Measurements from ENCODE around the gene BCAR3.
"Not testable (repeated sequence)": the region's sequence is repeated elsewhere in the genome, so short reads cannot be mapped to it uniquely, and the experiment has no call there.

Gene BCAR3

DNA sequence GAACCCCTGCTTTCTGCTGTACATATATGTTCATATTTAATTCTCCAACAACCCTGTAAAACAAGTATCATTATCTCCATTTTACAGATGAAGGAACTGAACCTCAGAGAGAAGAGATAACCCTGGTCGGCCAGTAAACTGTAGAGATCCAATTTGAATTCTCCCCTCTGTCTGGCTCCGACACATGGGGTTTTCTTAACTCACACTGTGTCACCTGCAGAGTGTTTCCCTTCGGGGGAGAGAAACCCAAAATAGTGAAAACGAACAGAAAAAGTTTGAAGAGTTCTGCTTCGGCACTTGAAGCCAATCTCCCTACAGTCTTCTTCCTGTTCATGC is 17.4 kb upstream of the BCAR3 start:
- no peaks in the 10 kb centered on the region for H3K36me3 ChIP-seq (ENCODE audit: insufficient read depth, low read length)
- H3K4me2 ChIP-seq (ENCODE audit: insufficient read depth, low read length), result no peak overlapping the region
- H3K4me1 ChIP-seq (ENCODE audit: insufficient read depth, low read length), result no peaks in the 10 kb centered on the region
- no peaks in the 10 kb centered on the region for H3K9me3 ChIP-seq (ENCODE audit: insufficient read depth, low read length, severe bottlenecking)
- no peak overlapping the region for H3K27ac ChIP-seq (ENCODE audit: low read length)
- no peak for TF ChIP-seq EZH2 (IDR thresholded peaks at IDR 0.05; ENCODE audit: borderline replicate concordance, low read depth, low read length, severe bottlenecking)
- TF ChIP-seq, protein P1, sequence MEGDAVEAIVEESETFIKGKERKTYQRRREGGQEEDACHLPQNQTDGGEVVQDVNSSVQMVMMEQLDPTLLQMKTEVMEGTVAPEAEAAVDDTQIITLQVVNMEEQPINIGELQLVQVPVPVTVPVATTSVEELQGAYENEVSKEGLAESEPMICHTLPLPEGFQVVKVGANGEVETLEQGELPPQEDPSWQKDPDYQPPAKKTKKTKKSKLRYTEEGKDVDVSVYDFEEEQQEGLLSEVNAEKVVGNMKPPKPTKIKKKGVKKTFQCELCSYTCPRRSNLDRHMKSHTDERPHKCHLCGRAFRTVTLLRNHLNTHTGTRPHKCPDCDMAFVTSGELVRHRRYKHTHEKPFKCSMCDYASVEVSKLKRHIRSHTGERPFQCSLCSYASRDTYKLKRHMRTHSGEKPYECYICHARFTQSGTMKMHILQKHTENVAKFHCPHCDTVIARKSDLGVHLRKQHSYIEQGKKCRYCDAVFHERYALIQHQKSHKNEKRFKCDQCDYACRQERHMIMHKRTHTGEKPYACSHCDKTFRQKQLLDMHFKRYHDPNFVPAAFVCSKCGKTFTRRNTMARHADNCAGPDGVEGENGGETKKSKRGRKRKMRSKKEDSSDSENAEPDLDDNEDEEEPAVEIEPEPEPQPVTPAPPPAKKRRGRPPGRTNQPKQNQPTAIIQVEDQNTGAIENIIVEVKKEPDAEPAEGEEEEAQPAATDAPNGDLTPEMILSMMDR (IDR thresholded peaks at IDR 0.05; ENCODE audit: borderline replicate concordance, extremely low read depth, low read length, poor library complexity, severe bottlenecking), result no peak
- H3K79me2 ChIP-seq (ENCODE audit: insufficient read depth, low read length), result no peaks in the 10 kb centered on the region
- DNase-seq, result no peak
- H3K4me3 ChIP-seq (ENCODE audit: low read depth in 1 of 2, low read length in 2 of 2), result no peak overlapping the region
- H2AFZ ChIP-seq (ENCODE audit: low read depth, low read length), result no peak overlapping the region
- ATAC-seq (ENCODE audit: insufficient read depth, low read depth), result no peak
- no peak overlapping the region for H3K9ac ChIP-seq (ENCODE audit: low read depth, low read length)
- H4K20me1 ChIP-seq (ENCODE audit: insufficient read depth, low read length), result no peaks in the 10 kb centered on the region
- no peaks in the 10 kb centered on the region for H3K27me3 ChIP-seq (ENCODE audit: insufficient read depth, low read length, poor library complexity)

- Histone ChIP-seq H3K9ac (ENCODE audit: low read depth, low read length) (no peak overlapping the region), H4K20me1 (ENCODE audit: insufficient read depth, low read length) (no peaks in the 10 kb centered on the region), H3K4me2 (ENCODE audit: insufficient read depth, low read length) (no peak overlapping the region), H3K27me3 (ENCODE audit: insufficient read depth, low read length, poor library complexity) (no peaks in the 10 kb centered on the region), H3K36me3 (ENCODE audit: insufficient read depth, low read length) (no peaks in the 10 kb centered on the region), H3K4me1 (ENCODE audit: insufficient read depth, low read length) (no peaks in the 10 kb centered on the region), H2AFZ (ENCODE audit: low read depth, low read length) (no peak overlapping the region), H3K27ac (ENCODE audit: low read length) (no peak overlapping the region), H3K9me3 (ENCODE audit: insufficient read depth, low read length, severe bottlenecking) (no peaks in the 10 kb centered on the region), H3K4me3 (ENCODE audit: low read depth in 1 of 2, low read length in 2 of 2) (no peak overlapping the region), H3K79me2 (ENCODE audit: insufficient read depth, low read length) (no peaks in the 10 kb centered on the region)
- no peak for TF ChIP-seq EZH2 (IDR thresholded peaks at IDR 0.05; ENCODE audit: borderline replicate concordance, low read depth, low read length, severe bottlenecking)
- TF ChIP-seq, protein P1 (IDR thresholded peaks at IDR 0.05; ENCODE audit: borderline replicate concordance, extremely low read depth, low read length, poor library complexity, severe bottlenecking), result no peak
- DNase-seq (no peak), ATAC-seq (ENCODE audit: insufficient read depth, low read depth) (no peak)
Observed at GRCh38 chr1:93698329-93699048, 16.9 kb upstream of the BCAR3 start.

- H3K9me3 ChIP-seq (ENCODE audit: insufficient read depth, low read length, severe bottlenecking), result not testable (repeated sequence)
Observed at GRCh38 chr1:93697566-93697965, 15.9 kb upstream of the BCAR3 start.

GRCh38 chr1:93695411-93696005 is 13.9 kb upstream of the BCAR3 start:
- Histone ChIP-seq H3K9ac (ENCODE audit: low read depth, low read length) (no peak overlapping the region), H3K9me3 (ENCODE audit: insufficient read depth, low read length, severe bottlenecking) (no peaks in the 10 kb centered on the region)

More at GRCh38 chr1:93697566-93697965, 15.9 kb upstream of the BCAR3 start:
- H3K27me3 ChIP-seq (ENCODE audit: insufficient read depth, low read length, poor library complexity); H3K4me3 ChIP-seq (ENCODE audit: low read depth in 1 of 2, low read length in 2 of 2); H3K4me2 ChIP-seq (ENCODE audit: insufficient read depth, low read length); H2AFZ ChIP-seq (ENCODE audit: low read depth, low read length); H3K36me3 ChIP-seq (ENCODE audit: insufficient read depth, low read length); H3K4me1 ChIP-seq (ENCODE audit: insufficient read depth, low read length); H4K20me1 ChIP-seq (ENCODE audit: insufficient read depth, low read length); H3K79me2 ChIP-seq (ENCODE audit: insufficient read depth, low read length); H3K9ac ChIP-seq (ENCODE audit: low read depth, low read length); DNase-seq; ATAC-seq (ENCODE audit: insufficient read depth, low read depth); H3K27ac ChIP-seq (ENCODE audit: low read length): not testable (repeated sequence)

More at GRCh38 chr1:93695411-93696005, 13.9 kb upstream of the BCAR3 start:
- no peak overlapping the region for H2AFZ ChIP-seq (ENCODE audit: low read depth, low read length)
- no peaks in the 10 kb centered on the region for H3K27me3 ChIP-seq (ENCODE audit: insufficient read depth, low read length, poor library complexity)
- H3K36me3 ChIP-seq (ENCODE audit: insufficient read depth, low read length), result no peaks in the 10 kb centered on the region
- TF ChIP-seq, protein P1 (IDR thresholded peaks at IDR 0.05; ENCODE audit: borderline replicate concordance, extremely low read depth, low read length, poor library complexity, severe bottlenecking), result no peak
- no peak for TF ChIP-seq EZH2 (IDR thresholded peaks at IDR 0.05; ENCODE audit: borderline replicate concordance, low read depth, low read length, severe bottlenecking)
- ATAC-seq (ENCODE audit: insufficient read depth, low read depth) (no peak), DNase-seq (no peak)
- H3K27ac ChIP-seq (ENCODE audit: low read length), result no peak overlapping the region
- no peak overlapping the region for H3K4me2 ChIP-seq (ENCODE audit: insufficient read depth, low read length)
- no peaks in the 10 kb centered on the region for H3K4me1 ChIP-seq (ENCODE audit: insufficient read depth, low read length)
- H4K20me1 ChIP-seq (ENCODE audit: insufficient read depth, low read length), result no peaks in the 10 kb centered on the region
- H3K79me2 ChIP-seq (ENCODE audit: insufficient read depth, low read length), result no peaks in the 10 kb centered on the region
- no peak overlapping the region for H3K4me3 ChIP-seq (ENCODE audit: low read depth in 1 of 2, low read length in 2 of 2)
